H1 (cell line): ENCODE data around the gene VAT1L. TPM values are rescaled to one million over a fixed set of nuclear protein-coding genes. Genes with fewer than 3 reads are reported as not detected.

ENCODE experiments used
- CTCF ChIA-PET: fragments of 300-600 bp; sonication (Branson Sonifier 250); formaldehyde crosslinking; loops from one replicate; lab custom pipeline; 2021; ENCODE audit not compliant: partially characterized antibody; lab: Charles Lee
- POLR2A ChIA-PET: fragments of 300-600 bp; sonication (Branson Sonifier 250); formaldehyde crosslinking; loops from one replicate; lab custom pipeline; 2021; ENCODE audit warnings: inconsistent platforms; ENCODE audit not compliant: partially characterized antibody; lab: Charles Lee
- DNase-seq, 2 experiments: peaks; one replicate each; pipeline versions ENCODE4 v3.0.0 to v3.0.0-alpha.2; 2010 to 2022; ENCODE audit warnings: low spot score in 2 of 2, low read depth in 1 of 2, mixed read lengths in 1 of 2
- FAIRE-seq: peaks from 2 replicates; lab custom pipeline; 2011; peaks lifted over from hg19 to GRCh38; lab: Jason Lieb, UNC
- H2AFZ ChIP-seq: 2 replicates; pipeline ENCODE4 v1.8.1; 2012; ENCODE audit warnings: low read length, inconsistent platforms
- H2AK5ac ChIP-seq: 2 replicates; pipeline ENCODE4 v1.6.1; 2013; ENCODE audit warnings: low read depth, low read length
- H2BK120ac ChIP-seq: replicated peaks from 2 replicates; pipeline ENCODE3; 2013; ENCODE audit warnings: low read depth, low read length, inconsistent platforms
- H2BK12ac ChIP-seq: 2 replicates; pipeline ENCODE4 v1.6.1; 2013; ENCODE audit warnings: low read depth, low read length
- H2BK15ac ChIP-seq: 2 replicates; pipeline ENCODE4 v1.6.1; 2013; ENCODE audit warnings: low read length
- H2BK20ac ChIP-seq: 2 replicates; pipeline ENCODE4 v1.6.1; 2013; ENCODE audit warnings: low read length
- H2BK5ac ChIP-seq: 2 replicates; pipeline ENCODE4 v1.6.1; 2013; ENCODE audit warnings: low read depth, low read length
- H3K14ac ChIP-seq: 2 replicates; pipeline ENCODE4 v1.6.1; 2013; ENCODE audit warnings: inconsistent platforms; ENCODE audit not compliant: insufficient read length
- H3K18ac ChIP-seq: 2 replicates; pipeline ENCODE4 v1.6.1; 2013; ENCODE audit warnings: low read length; ENCODE audit errors: extremely low read depth
- H3K23ac ChIP-seq: 2 replicates; pipeline ENCODE4 v1.6.1; 2013; ENCODE audit warnings: inconsistent platforms; ENCODE audit not compliant: insufficient read length
- H3K23me2 ChIP-seq: 2 replicates; pipeline ENCODE4 v1.6.1; 2013; ENCODE audit warnings: low read depth, low read length
- H3K27ac ChIP-seq: 2 replicates; pipeline ENCODE4 v1.6.1; 2011; ENCODE audit warnings: low read depth, low read length, inconsistent platforms
- H3K27me3 ChIP-seq, 4 experiments: replicated peaks in 1 of 4; 1 replicate in 1 of 4; 2 replicates in 3 of 4; pipeline versions ENCODE4 v1.6.1 to v1.8.1; 2011 to 2013; ENCODE audit warnings: low read length in 3 of 4, mild to moderate bottlenecking in 3 of 4, inconsistent platforms in 2 of 4, mixed read lengths in 2 of 4, moderate library complexity in 1 of 4; ENCODE audit not compliant: control insufficient read depth in 3 of 4, insufficient read depth in 3 of 4; ENCODE audit errors: extremely low read depth in 1 of 4
- H3K36me3 ChIP-seq, 4 experiments: 2 replicates each; pipeline versions ENCODE4 v1.6.1 to v1.8.1; 2011 to 2013; ENCODE audit warnings: mild to moderate bottlenecking in 4 of 4, low read length in 3 of 4, moderate library complexity in 2 of 4, control low read depth in 1 of 4, inconsistent platforms in 1 of 4; ENCODE audit not compliant: insufficient read depth in 4 of 4, control insufficient read depth in 2 of 4
- H3K4ac ChIP-seq: replicated peaks from 2 replicates; pipeline ENCODE3; 2013; ENCODE audit warnings: low read length, low read depth, mixed read lengths, inconsistent platforms; ENCODE audit not compliant: insufficient read length
- H3K4me1 ChIP-seq, 4 experiments: replicated peaks in 1 of 4; 1 replicate in 1 of 4; 2 replicates in 3 of 4; pipeline versions ENCODE4 v1.6.1 to v1.8.1; 2011 to 2013; ENCODE audit warnings: low read length in 3 of 4, inconsistent platforms in 2 of 4, mixed read lengths in 1 of 4; ENCODE audit not compliant: insufficient read depth in 4 of 4, control insufficient read depth in 3 of 4
- H3K4me2 ChIP-seq, 2 experiments: 2 replicates each; pipeline versions ENCODE4 v1.6.1 to v1.8.1; 2011 to 2013; ENCODE audit warnings: low read depth in 2 of 2, low read length in 2 of 2, control low read depth in 1 of 2, inconsistent platforms in 1 of 2, mild to moderate bottlenecking in 1 of 2; ENCODE audit not compliant: insufficient read depth in 1 of 2
- H3K4me3 ChIP-seq, 4 experiments: fragments of 200-600, 300-600 bp in 1 of 4; sonication (generic), shearing (Covaris generic), sonication (Bioruptor Twin) in 1 of 4; 2 replicates each; pipeline versions ENCODE4 v1.5.1 to v1.8.1; 2011 to 2016; ENCODE audit warnings: low read length in 4 of 4, low read depth in 3 of 4, control low read depth in 2 of 4, inconsistent platforms in 2 of 4, mild to moderate bottlenecking in 2 of 4, mixed read lengths in 1 of 4, moderate library complexity in 1 of 4; ENCODE audit not compliant: insufficient read depth in 2 of 4; ENCODE audit errors: extremely low read depth in 1 of 4
- H3K56ac ChIP-seq: replicated peaks from 2 replicates; pipeline ENCODE3; 2013; ENCODE audit warnings: low read depth, mild to moderate bottlenecking, mixed read lengths, low read length, inconsistent platforms; ENCODE audit not compliant: insufficient read length
- H3K79me1 ChIP-seq: 2 replicates; pipeline ENCODE4 v1.6.1; 2013; ENCODE audit warnings: low read depth, low read length, control low read depth
- H3K79me2 ChIP-seq, 2 experiments: 2 replicates each; pipeline versions ENCODE4 v1.6.1 to v1.8.1; 2012 to 2013; ENCODE audit warnings: low read length in 2 of 2, mild to moderate bottlenecking in 2 of 2, inconsistent platforms in 1 of 2; ENCODE audit not compliant: insufficient read depth in 2 of 2, control insufficient read depth in 1 of 2
- H3K9ac ChIP-seq, 4 experiments: replicated peaks in 1 of 4; 1 replicate in 1 of 4; 2 replicates in 3 of 4; pipeline versions ENCODE4 v1.6.1 to v1.8.1; 2011 to 2013; ENCODE audit warnings: low read depth in 3 of 4, low read length in 3 of 4, control low read depth in 2 of 4, mild to moderate bottlenecking in 2 of 4, moderate library complexity in 2 of 4, inconsistent platforms in 1 of 4; ENCODE audit errors: extremely low read depth in 1 of 4
- H3K9me3 ChIP-seq, 2 experiments: 2 replicates each; pipeline versions ENCODE4 v1.6.1 to v1.8.1; 2012 to 2013; ENCODE audit warnings: mild to moderate bottlenecking in 2 of 2, moderate library complexity in 2 of 2, control low read depth in 1 of 2, inconsistent platforms in 1 of 2, low read depth in 1 of 2, low read length in 1 of 2, mixed read lengths in 1 of 2; ENCODE audit not compliant: insufficient read depth in 2 of 2
- H4K20me1 ChIP-seq, 2 experiments: replicated peaks in 1 of 2; 2 replicates each; pipeline versions ENCODE3 to v1.8.1; 2011 to 2013; ENCODE audit warnings: inconsistent platforms in 2 of 2, low read length in 2 of 2, mild to moderate bottlenecking in 1 of 2; ENCODE audit not compliant: insufficient read depth in 2 of 2, control insufficient read depth in 1 of 2
- H4K5ac ChIP-seq: 2 replicates; pipeline ENCODE4 v1.6.1; 2013; ENCODE audit warnings: low read length, low read depth, mixed read lengths, inconsistent platforms; ENCODE audit not compliant: insufficient read length
- H4K8ac ChIP-seq: 2 replicates; pipeline ENCODE4 v1.8.0; 2013; ENCODE audit warnings: mild to moderate bottlenecking, moderate library complexity, low read length, inconsistent platforms; ENCODE audit not compliant: insufficient read depth; ENCODE audit errors: extremely low read depth
- H4K91ac ChIP-seq: replicated peaks from 2 replicates; pipeline ENCODE3; 2013; ENCODE audit warnings: low read length, mixed read lengths, inconsistent platforms; ENCODE audit not compliant: insufficient read length
- BRCA1 ChIP-seq: IDR thresholded peaks from 2 replicates; pipeline ENCODE4 v1.6.1; 2012; ENCODE audit warnings: low read depth, low read length, improper control_type of control experiment
- CBX8 ChIP-seq: fragments of 300-800, 300-1000 bp; sonication (generic); IDR thresholded peaks from 2 replicates; pipeline ENCODE4 v1.7.1; 2016; ENCODE audit warnings: low read depth, low read length, borderline replicate concordance
- E2F6 ChIP-seq: IDR thresholded peaks from 2 replicates; pipeline ENCODE4 v1.6.1; 2012; ENCODE audit warnings: inconsistent platforms
- EGR1 ChIP-seq: IDR thresholded peaks from 2 replicates; pipeline ENCODE4 v1.6.1; 2011; ENCODE audit warnings: low read depth, low read length, borderline replicate concordance
- GABPA ChIP-seq: IDR thresholded peaks from 2 replicates; pipeline ENCODE4 v1.6.1; 2011; ENCODE audit warnings: mild to moderate bottlenecking, low read length, moderate library complexity, borderline replicate concordance; ENCODE audit not compliant: insufficient read depth
- GTF2F1 ChIP-seq: IDR thresholded peaks from 2 replicates; pipeline ENCODE4 v1.6.1; 2012; ENCODE audit warnings: low read depth, low read length, improper control_type of control experiment, borderline replicate concordance
- POU5F1 ChIP-seq: IDR thresholded peaks from 2 replicates; pipeline ENCODE4 v1.6.1; 2011; ENCODE audit warnings: low read depth, mild to moderate bottlenecking, low read length, moderate library complexity
- RAD21 ChIP-seq, 2 experiments: IDR thresholded peaks in 1 of 2; conservative IDR thresholded peaks in 1 of 2; 2 replicates each; pipeline ENCODE4 v1.6.1; 2011; ENCODE audit warnings: low read depth in 2 of 2, low read length in 2 of 2, improper control_type of control experiment in 1 of 2, inconsistent platforms in 1 of 2, mild to moderate bottlenecking in 1 of 2, moderate library complexity in 1 of 2
- SAP30 ChIP-seq: fragments of 300-600 bp; sonication (generic); IDR thresholded peaks from 2 replicates; pipeline ENCODE4 v1.7.1; 2012; ENCODE audit warnings: low read length, moderate library complexity, mild to moderate bottlenecking, inconsistent platforms; ENCODE audit not compliant: insufficient read depth, insufficient replicate concordance
- SP4 ChIP-seq: IDR thresholded peaks from 2 replicates; pipeline ENCODE4 v1.6.1; 2012; ENCODE audit warnings: low read length, inconsistent platforms
- SUZ12 ChIP-seq: fragments of 200-600 bp; sonication (generic); IDR thresholded peaks from 2 replicates; pipeline ENCODE4 v1.6.1; 2012; ENCODE audit warnings: mild to moderate bottlenecking, inconsistent platforms, low read length, moderate library complexity, mixed read lengths
- TAF1 ChIP-seq: IDR thresholded peaks from 2 replicates; pipeline ENCODE4 v1.6.1; 2011; ENCODE audit warnings: mild to moderate bottlenecking, low read depth, low read length
- WGBS, 2 experiments: shearing (Covaris generic) in 1 of 2; methylation state at CpG; one replicate each; pipeline versions ENCODE4 v1.1.6 to v1.1.7; 2013 to 2015; ENCODE audit warnings: low lambda C conversion rate in 2 of 2, mixed read lengths in 2 of 2, inconsistent platforms in 1 of 2, low coverage in 1 of 2, missing lambda C conversion rate in 1 of 2; ENCODE audit not compliant: insufficient replicate concordance in 2 of 2, insufficient coverage in 1 of 2, insufficient read length in 1 of 2; ENCODE audit errors: extremely low coverage in 1 of 2, missing lambda C conversion rate in 1 of 2; 5-methylcytosine and 5-hydroxymethylcytosine counted together
- polyA plus RNA-seq, 7 experiments: library from polyadenylated mRNA; depleted of rRNA in 3 of 7; stranded (reverse) in 5 of 7; unstranded in 2 of 7; fragments of >200 nt in 5 of 7; fragments of 200-250 nt in 2 of 7; gene quantifications; 1 replicate in 5 of 7; 2 replicates in 1 of 7; 4 replicates in 1 of 7; pipeline versions ENCODE4 v1.2.1 to v1.2.3, GENCODE V29; 2011 to 2013; ENCODE audit warnings: missing spikeins in 2 of 7, mixed read lengths in 2 of 7
- total RNA-seq: library from RNA; stranded (reverse); fragmentation: NEBNext Ultra II Directional; extraction: Animal tissue kit (Norgen Biotek cat#: 25700); gene quantifications from 2 replicates; pipeline ENCODE4 v1.2.1, GENCODE V29; 2021

The VAT1L gene
- total and polyA plus RNA-seq, 2 of the 8 experiments (the other 6 are each of a cell fraction or from before 2014, with no cell fraction given), result 46.3 to 48.2 TPM

GRCh38 chr16:77859493-77860232 lies 71.3 kb downstream of the VAT1L start:
- Histone ChIP-seq H3K23ac (no peak overlapping the region), H3K9me3 (no peaks in the 10 kb centered on the region), H3K4me1 (peaks cover 3 to 13% (median 9%) of the 10 kb centered on the region in 4 experiments; a peak in 6 of 7 replicates), H3K14ac (no peak overlapping the region), H3K4ac (no peak overlapping the region), H4K91ac (no peak overlapping the region), H4K20me1 (peaks cover 2% of the 10 kb centered on the region in 2 experiments), H3K4me2 (no peak overlapping the region), H2AK5ac (no peak overlapping the region), H3K79me1 (no peaks in the 10 kb centered on the region), H2BK120ac (no peak overlapping the region), H3K9ac (no peak overlapping the region), H2BK5ac (no peak overlapping the region), H3K36me3 (peaks cover 2 to 8% (median 4%) of the 10 kb centered on the region in 4 experiments; a peak in 4 of 8 replicates), H3K79me2 (no peaks in the 10 kb centered on the region; a peak in 1 of 4 replicates), H3K4me3 (no peak overlapping the region), H3K27me3 (no peaks in the 10 kb centered on the region), H2BK15ac (no peak overlapping the region), H2BK20ac (no peak overlapping the region), H3K27ac (no peak overlapping the region), H2BK12ac (no peak overlapping the region), H4K8ac (no peak overlapping the region), H3K18ac (no peak overlapping the region), H3K23me2 (no peaks in the 10 kb centered on the region), H4K5ac (no peak overlapping the region), H2AFZ (no peak overlapping the region), H3K56ac (no peak overlapping the region)
- WGBS, 2 experiments, result 90% methylated on average over 11 of the region's 11 CpGs; no CpG with 5 or more reads in 1 of the 2 experiments
- ChIA-PET CTCF (no interaction called here), POLR2A (no interaction called here)
- DNase-seq (no peak), FAIRE-seq (no peak)
- TF ChIP-seq TAF1 (no peak), SUZ12 (no peak), E2F6 (no peak), SAP30 (no peak), RAD21 (IDR thresholded peaks at IDR 0.05 in 1 of 2, conservative IDR thresholded peaks at IDR 0.05 in 1 of 2; ENCODE audit: low read depth in 2 of 2, low read length in 2 of 2) (no peak), BRCA1 (no peak), GTF2F1 (no peak), POU5F1 (no peak), EGR1 (no peak), SP4 (no peak), CBX8 (no peak), GABPA (no peak)
